GM12878 (cell line): ENCODE results near the gene THBD. TPM values are rescaled to one million over a fixed set of nuclear protein-coding genes. Genes with fewer than 3 reads are reported as not detected.

ENCODE experiments used
- ATAC-seq: fragments of 200-7000 bp; cut with Tn5 transposase; 3 replicates; pipeline ENCODE4 v1.9.1; 2020; ENCODE audit warnings: mild to moderate bottlenecking, moderate library complexity
- BruUV-seq: library from RNA; stranded (reverse); fragments of 400-500 nt; replicated peaks from 2 replicates; lab custom pipeline; 2021; lab: Mats Ljungman, UMichigan
- CTCF ChIA-PET: fragments of 300-600 bp; sonication (Branson Sonifier 250); formaldehyde crosslinking; extraction: SDS; loops from one replicate; lab custom pipeline; 2021; ENCODE audit warnings: inconsistent platforms; lab: Yijun Ruan, JAX
- POLR2A ChIA-PET: fragments of 350-600 bp; formaldehyde crosslinking; extraction: SDS; loops from one replicate; lab custom pipeline; 2021; ENCODE audit warnings: inconsistent platforms; lab: Charles Lee
- RAD21 ChIA-PET: fragments of 300-600 bp; sonication (Branson Sonifier 250); formaldehyde crosslinking; loops from one replicate; lab custom pipeline; 2023; ENCODE audit warnings: antibody characterized with exemption; ENCODE audit not compliant: unreplicated experiment; lab: Charles Lee
- SMC1A ChIA-PET: fragments of 300-600 bp; sonication (Branson Sonifier 250); formaldehyde crosslinking; loops from one replicate; lab custom pipeline; 2023; ENCODE audit not compliant: unreplicated experiment, uncharacterized antibody; lab: Charles Lee
- DNase-seq: peaks from one replicate; pipeline ENCODE4 v3.0.0-alpha.2; 2011; ENCODE audit warnings: low read depth, low spot score
- FAIRE-seq: peaks from 3 replicates; lab custom pipeline; 2011; peaks lifted over from hg19 to GRCh38; lab: Jason Lieb, UNC
- H2AFZ ChIP-seq: 2 replicates; pipeline ENCODE4 v1.6.0; 2011; ENCODE audit warnings: low read depth, low read length, control low read depth; ENCODE audit not compliant: control insufficient read depth
- H3K27ac ChIP-seq: 2 replicates; pipeline ENCODE4 v1.5.1; 2011; ENCODE audit warnings: control low read depth; ENCODE audit not compliant: control insufficient read depth, insufficient read depth
- H3K27me3 ChIP-seq, 2 experiments: replicated peaks in 1 of 2; 2 replicates each; pipeline versions ENCODE4 v1.6.0 to v1.6.1; 2011; ENCODE audit warnings: low read length in 1 of 2; ENCODE audit not compliant: control insufficient read depth in 2 of 2, insufficient read depth in 2 of 2
- H3K36me3 ChIP-seq, 2 experiments: 2 replicates each; pipeline ENCODE4 v1.5.1; 2011; ENCODE audit warnings: low read length in 1 of 2; ENCODE audit not compliant: control insufficient read depth in 2 of 2, insufficient read depth in 2 of 2
- H3K4me1 ChIP-seq: 2 replicates; pipeline ENCODE4 v1.6.1; 2011; ENCODE audit warnings: mild to moderate bottlenecking, low read length, moderate library complexity, mixed read lengths; ENCODE audit not compliant: control insufficient read depth, insufficient read depth
- H3K4me2 ChIP-seq: 2 replicates; pipeline ENCODE4 v1.6.0; 2011; ENCODE audit warnings: control low read depth; ENCODE audit not compliant: control insufficient read depth, insufficient read depth
- H3K4me3 ChIP-seq: fragments of 200-600 bp; sonication (generic); 2 replicates; pipeline ENCODE4 v1.5.1; 2016
- H3K79me2 ChIP-seq: 2 replicates; pipeline ENCODE4 v1.6.0; 2011; ENCODE audit warnings: low read length; ENCODE audit not compliant: control insufficient read depth, insufficient read depth
- H3K9ac ChIP-seq: 2 replicates; pipeline ENCODE4 v1.8.0; 2011; ENCODE audit warnings: low read length, control low read depth, mixed read lengths; ENCODE audit not compliant: control insufficient read depth, insufficient read depth
- H3K9me3 ChIP-seq: replicated peaks from 3 replicates; pipeline ENCODE4 v1.5.1; 2011; ENCODE audit warnings: mild to moderate bottlenecking, low read length; ENCODE audit not compliant: control insufficient read depth, insufficient read depth
- H4K20me1 ChIP-seq: 2 replicates; pipeline ENCODE4 v1.6.0; 2011; ENCODE audit not compliant: control insufficient read depth, insufficient read depth
- BACH1 ChIP-seq: fragments of 450-650 bp; IDR thresholded peaks from 2 replicates; pipeline ENCODE4 v1.6.1; 2017; ENCODE audit warnings: mild to moderate bottlenecking, borderline replicate concordance
- BMI1 ChIP-seq: fragments of 450-650 bp; IDR thresholded peaks from 2 replicates; pipeline ENCODE4 v1.6.1; 2016; ENCODE audit warnings: mild to moderate bottlenecking, moderate library complexity, borderline replicate concordance
- CBFB ChIP-seq: IDR thresholded peaks from 2 replicates; pipeline ENCODE4 v1.6.1; 2016; ENCODE audit warnings: antibody characterized with exemption, low read depth
- CTCF ChIP-seq, 3 experiments: IDR thresholded peaks in 2 of 3; conservative IDR thresholded peaks in 1 of 3; 2 replicates each; pipeline ENCODE4 v1.5.1; 2011; ENCODE audit warnings: low read depth in 3 of 3, low read length in 3 of 3, mild to moderate bottlenecking in 3 of 3, control low read depth in 2 of 3, moderate library complexity in 2 of 3, inconsistent platforms in 1 of 3, mixed read lengths in 1 of 3; ENCODE audit not compliant: control insufficient read depth in 2 of 3, insufficient read depth in 1 of 3; ENCODE audit errors: extremely low read depth in 1 of 3
- E4F1 ChIP-seq: fragments of 450-650 bp; IDR thresholded peaks from 2 replicates; pipeline ENCODE4 v1.6.1; 2018; ENCODE audit warnings: borderline replicate concordance, mild to moderate bottlenecking; ENCODE audit not compliant: partially characterized antibody
- ELK1 ChIP-seq: IDR thresholded peaks from 2 replicates; pipeline ENCODE4 v1.6.1; 2012; ENCODE audit warnings: low read depth, low read length, improper control_type of control experiment
- EZH2 ChIP-seq: IDR thresholded peaks from 2 replicates; pipeline ENCODE4 v1.6.1; 2012; ENCODE audit warnings: low read depth, mild to moderate bottlenecking, control low read depth, inconsistent platforms, low read length, borderline replicate concordance; ENCODE audit not compliant: control insufficient read depth
- FOXM1 ChIP-seq: IDR thresholded peaks from 2 replicates; pipeline ENCODE4 v1.6.1; 2012; ENCODE audit warnings: low read depth, mild to moderate bottlenecking, inconsistent platforms, low read length, moderate library complexity
- KLF5 ChIP-seq: fragments of 450-650 bp; IDR thresholded peaks from 2 replicates; pipeline ENCODE4 v1.6.1; 2014; ENCODE audit warnings: mild to moderate bottlenecking; ENCODE audit not compliant: partially characterized antibody
- PKNOX1 ChIP-seq: fragments of 450-650 bp; IDR thresholded peaks from 2 replicates; pipeline ENCODE4 v1.6.1; 2016; ENCODE audit warnings: mild to moderate bottlenecking
- RBBP5 ChIP-seq: fragments of 200-600 bp; sonication (generic); conservative IDR thresholded peaks from 2 replicates; pipeline ENCODE4 v1.6.1; 2016
- SREBF2 ChIP-seq: IDR thresholded peaks from 2 replicates; pipeline ENCODE4 v1.6.1; 2012; ENCODE audit warnings: mild to moderate bottlenecking, low read length
- STAT1 ChIP-seq: fragments of 450-650 bp; conservative IDR thresholded peaks from 2 replicates; pipeline ENCODE4 v1.6.1; 2014; ENCODE audit warnings: antibody characterized with exemption, mild to moderate bottlenecking
- TAF1 ChIP-seq: IDR thresholded peaks from 2 replicates; pipeline ENCODE4 v1.6.1; 2011; ENCODE audit warnings: mild to moderate bottlenecking, low read depth, low read length, borderline replicate concordance
- USF2 ChIP-seq: IDR thresholded peaks from 2 replicates; pipeline ENCODE4 v1.6.1; 2011; ENCODE audit warnings: low read depth, low read length, improper control_type of control experiment, borderline replicate concordance
- ZNF274 ChIP-seq: IDR thresholded peaks from one replicate; pipeline ENCODE4 v1.8.0; 2011; ENCODE audit not compliant: insufficient read length, insufficient read depth
- ZNF622 ChIP-seq: fragments of 450-650 bp; IDR thresholded peaks from 2 replicates; pipeline ENCODE4 v1.6.1; 2017; ENCODE audit warnings: mild to moderate bottlenecking, inconsistent platforms
- WGBS: methylation state at CpG from one replicate; pipeline ENCODE4 v1.1.6; 2016; ENCODE audit warnings: low lambda C conversion rate; ENCODE audit not compliant: insufficient replicate concordance, insufficient coverage; ENCODE audit errors: missing lambda C conversion rate; 5-methylcytosine and 5-hydroxymethylcytosine counted together
- in situ Hi-C: fragments of 300-500 bp; cut with MboI; formaldehyde crosslinking; loops from 9 replicates; pipeline ENCODE4 v1.14.3; 2018; ENCODE audit warnings: mixed read lengths
- intact Hi-C: fragments of 100-400 bp; cut with micrococcal nuclease; formaldehyde crosslinking; loops from one replicate; pipeline ENCODE4 v1.14.2; 2022; ENCODE audit not compliant: unreplicated experiment
- polyA plus RNA-seq, 11 experiments: library from polyadenylated mRNA; depleted of rRNA in 4 of 11; unstranded in 6 of 11; stranded (reverse) in 5 of 11; fragments of >200 nt; fragmentation: Nextera tagmentation in 4 of 11; fragmentation: Illumina TruSeq in 1 of 11; extraction: Ambion mirVana in 4 of 11; extraction: Trizol in 1 of 11; gene quantifications; 1 replicate in 1 of 11; 2 replicates in 10 of 11; pipeline versions ENCODE4 v1.2.1 to v1.2.3, GENCODE V29; 2011 to 2016; ENCODE audit warnings: inconsistent platforms in 2 of 11, missing spikeins in 2 of 11, low read depth in 1 of 11
- total RNA-seq, 4 experiments: library from RNA; depleted of rRNA in 3 of 4; stranded (reverse); fragments of >200 nt in 3 of 4; fragmentation: Illumina TruSeq in 1 of 4; extraction: Trizol in 1 of 4; gene quantifications; 2 replicates each; pipeline versions ENCODE4 v1.2.1 to v1.2.3, GENCODE V29; 2013 to 2021

Gene THBD
- total and polyA plus RNA-seq, 10 of the 15 experiments (the other 5 are each of a cell fraction or from before 2014, with no cell fraction given): not detected

GRCh38 chr20:23011008-23011721 lies 38.3 kb downstream of the THBD start:
- Histone ChIP-seq H3K36me3 (no peaks in the 10 kb centered on the region), H3K4me2 (no peak overlapping the region), H3K4me1 (no peaks in the 10 kb centered on the region), H3K27me3 (no peaks in the 10 kb centered on the region), H4K20me1 (no peaks in the 10 kb centered on the region), H3K27ac (no peak overlapping the region), H3K9ac (no peak overlapping the region), H3K79me2 (no peaks in the 10 kb centered on the region), H3K4me3 (no peak overlapping the region), H3K9me3 (no peaks in the 10 kb centered on the region), H2AFZ (no peak overlapping the region)
- in situ Hi-C loops: no loop called here
- CTCF ChIA-PET: no interaction called here
- RAD21 ChIA-PET: no interaction called here
- FAIRE-seq: no peak
- WGBS: 29% methylated on average over 11 of the region's 11 CpGs
- SMC1A ChIA-PET: interaction anchor here (1.8 kb wide), 1 partner anchor 158 kb away, joined by 3 read pairs; no protein-coding TSS in a partner anchor
- POLR2A ChIA-PET: no interaction called here
- no peak for DNase-seq
- ATAC-seq: no peak
- no TSS peak for BruUV-seq
- intact Hi-C loops: no loop called here
- TF ChIP-seq BMI1 (no peak), CTCF (IDR thresholded peaks at IDR 0.05 in 2 of 3, conservative IDR thresholded peaks at IDR 0.05 in 1 of 3; ENCODE audit: control insufficient read depth in 2 of 3, extremely low read depth in 1 of 3, insufficient read depth in 1 of 3, low read depth in 3 of 3, low read length in 3 of 3) (no peak), SREBF2 (no peak), ZNF274 (no peak), ZNF622 (no peak), CBFB (no peak), PKNOX1 (no peak), FOXM1 (no peak), TAF1 (no peak), USF2 (no peak), ELK1 (no peak), KLF5 (no peak), E4F1 (no peak), BACH1 (no peak), RBBP5 (no peak), STAT1 (no peak), EZH2 (no peak)
